HTERT RPE-1 (cell line): ENCODE measurements around the gene ROR2.
"Not testable (repeated sequence)": the region's sequence is repeated elsewhere in the genome, so short reads cannot be mapped to it uniquely, and the experiment has no call there.

Source experiments
- in situ Hi-C: fragments of 300-500 bp; cut with MboI; formaldehyde crosslinking; loops from 4 replicates; pipeline ENCODE4 v1.14.3; 2020; ENCODE audit warnings: low sequenced_read_pairs

ROR2 gene

GRCh38 chr9:91802391-91802790, 147.6 kb downstream of the ROR2 start:
- in situ Hi-C loops, result no loop called here

GRCh38 chr9:91800473-91801030, 149.5 kb downstream of the ROR2 start:
- in situ Hi-C loops, result no loop called here

- in situ Hi-C loops, result no loop called here
These were observed 150.8 kb downstream of the ROR2 start for GRCh38 chr9:91799113-91799744.

- in situ Hi-C loops, result not testable (repeated sequence)
These were observed 151.5 kb downstream of the ROR2 start for GRCh38 chr9:91798273-91799112.

- in situ Hi-C loops, result not testable (repeated sequence)
These were observed 152.5 kb downstream of the ROR2 start for GRCh38 chr9:91797517-91797916.

GRCh38 chr9:91796516-91796915, 153.5 kb downstream of the ROR2 start:
- in situ Hi-C loops, result not testable (repeated sequence)

GRCh38 chr9:91795598-91796241, 154.3 kb downstream of the ROR2 start:
- in situ Hi-C loops, result no loop called here

- in situ Hi-C loops, result not testable (repeated sequence)
These were observed 156.7 kb downstream of the ROR2 start for GRCh38 chr9:91793371-91793770.

GRCh38 chr9:91790917-91791316, 159.1 kb downstream of the ROR2 start:
- in situ Hi-C loops, result no loop called here

GRCh38 chr9:91789941-91790340, 160.1 kb downstream of the ROR2 start:
- in situ Hi-C loops, result no loop called here

GRCh38 chr9:91787931-91788330, 162.1 kb downstream of the ROR2 start:
- in situ Hi-C loops, result no loop called here

- in situ Hi-C loops, result no loop called here
These were observed 163.7 kb downstream of the ROR2 start for GRCh38 chr9:91786132-91786896.

GRCh38 chr9:91785447-91785842, 164.6 kb downstream of the ROR2 start:
- in situ Hi-C loops, result no loop called here

GRCh38 chr9:91784673-91785446, 165.2 kb downstream of the ROR2 start:
- in situ Hi-C loops, result no loop called here

GRCh38 chr9:91783876-91784672, 166.0 kb downstream of the ROR2 start:
- in situ Hi-C loops, result no loop called here

GRCh38 chr9:91783411-91783810, 166.6 kb downstream of the ROR2 start:
- in situ Hi-C loops, result no loop called here

GRCh38 chr9:91782708-91783214, 167.3 kb downstream of the ROR2 start:
- in situ Hi-C loops, result no loop called here

GRCh38 chr9:91781906-91782305, 168.1 kb downstream of the ROR2 start:
- in situ Hi-C loops, result no loop called here

GRCh38 chr9:91781116-91781515, 168.9 kb downstream of the ROR2 start:
- in situ Hi-C loops, result no loop called here
